HEK293 (cell line): ENCODE measurements around the gene MAGI2.

Experiments
- KLF16 ChIP-seq: fragments of 450-650 bp; formaldehyde crosslinking; IDR thresholded peaks from 2 replicates; pipeline ENCODE4 v1.5.1; 2017; ENCODE audit warnings: missing biosample characterization, missing genetic modification characterization
- MYNN ChIP-seq: fragments of 450-650 bp; formaldehyde crosslinking; IDR thresholded peaks from 2 replicates; pipeline ENCODE4 v1.5.1; 2016; ENCODE audit warnings: missing biosample characterization, missing genetic modification characterization, borderline replicate concordance
- ZEB2 ChIP-seq: fragments of 450-650 bp; formaldehyde crosslinking; IDR thresholded peaks from 2 replicates; pipeline ENCODE4 v1.5.1; 2016; ENCODE audit warnings: missing biosample characterization, missing genetic modification characterization
- TF ChIP-seq, protein P1 (sequence below): fragments of 450-650 bp; formaldehyde crosslinking; IDR thresholded peaks from 2 replicates; pipeline ENCODE4 v1.5.1; 2016; ENCODE audit warnings: missing biosample characterization, missing genetic modification characterization
- TF ChIP-seq, protein P2 (sequence below): fragments of 450-650 bp; formaldehyde crosslinking; IDR thresholded peaks from 2 replicates; pipeline ENCODE4 v1.5.1; 2016; ENCODE audit warnings: missing biosample characterization, missing genetic modification characterization
- TF ChIP-seq, protein P3 (sequence below): fragments of 450-650 bp; formaldehyde crosslinking; IDR thresholded peaks from 2 replicates; pipeline ENCODE4 v1.5.1; 2016; ENCODE audit warnings: missing biosample characterization, missing genetic modification characterization

DNA sequence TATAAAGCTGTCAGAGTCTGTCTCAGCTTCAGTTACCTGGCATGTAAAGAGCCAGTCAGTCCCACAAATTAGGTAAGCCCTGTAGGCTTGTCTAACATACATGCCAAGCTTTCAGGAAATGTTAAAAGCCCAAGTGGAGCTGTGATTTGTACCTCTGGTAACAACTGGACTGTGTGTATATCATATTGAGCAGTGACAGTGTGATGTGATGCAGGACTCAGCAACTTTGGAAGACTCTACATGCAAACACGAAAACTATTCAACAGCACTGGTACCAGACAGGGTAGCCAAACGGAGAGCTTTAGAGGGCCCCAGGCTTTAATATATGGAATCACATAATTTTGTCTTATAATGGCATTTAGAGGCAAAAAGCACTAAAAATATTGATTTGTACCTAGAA, 1066.9 kb downstream of the MAGI2 start:
- TF ChIP-seq, protein P1, sequence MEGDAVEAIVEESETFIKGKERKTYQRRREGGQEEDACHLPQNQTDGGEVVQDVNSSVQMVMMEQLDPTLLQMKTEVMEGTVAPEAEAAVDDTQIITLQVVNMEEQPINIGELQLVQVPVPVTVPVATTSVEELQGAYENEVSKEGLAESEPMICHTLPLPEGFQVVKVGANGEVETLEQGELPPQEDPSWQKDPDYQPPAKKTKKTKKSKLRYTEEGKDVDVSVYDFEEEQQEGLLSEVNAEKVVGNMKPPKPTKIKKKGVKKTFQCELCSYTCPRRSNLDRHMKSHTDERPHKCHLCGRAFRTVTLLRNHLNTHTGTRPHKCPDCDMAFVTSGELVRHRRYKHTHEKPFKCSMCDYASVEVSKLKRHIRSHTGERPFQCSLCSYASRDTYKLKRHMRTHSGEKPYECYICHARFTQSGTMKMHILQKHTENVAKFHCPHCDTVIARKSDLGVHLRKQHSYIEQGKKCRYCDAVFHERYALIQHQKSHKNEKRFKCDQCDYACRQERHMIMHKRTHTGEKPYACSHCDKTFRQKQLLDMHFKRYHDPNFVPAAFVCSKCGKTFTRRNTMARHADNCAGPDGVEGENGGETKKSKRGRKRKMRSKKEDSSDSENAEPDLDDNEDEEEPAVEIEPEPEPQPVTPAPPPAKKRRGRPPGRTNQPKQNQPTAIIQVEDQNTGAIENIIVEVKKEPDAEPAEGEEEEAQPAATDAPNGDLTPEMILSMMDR (tag by site-specific recombination) = no peak
- no peak for TF ChIP-seq MYNN
- TF ChIP-seq KLF16 (tag by site-specific recombination) = no peak
- TF ChIP-seq, protein P2, sequence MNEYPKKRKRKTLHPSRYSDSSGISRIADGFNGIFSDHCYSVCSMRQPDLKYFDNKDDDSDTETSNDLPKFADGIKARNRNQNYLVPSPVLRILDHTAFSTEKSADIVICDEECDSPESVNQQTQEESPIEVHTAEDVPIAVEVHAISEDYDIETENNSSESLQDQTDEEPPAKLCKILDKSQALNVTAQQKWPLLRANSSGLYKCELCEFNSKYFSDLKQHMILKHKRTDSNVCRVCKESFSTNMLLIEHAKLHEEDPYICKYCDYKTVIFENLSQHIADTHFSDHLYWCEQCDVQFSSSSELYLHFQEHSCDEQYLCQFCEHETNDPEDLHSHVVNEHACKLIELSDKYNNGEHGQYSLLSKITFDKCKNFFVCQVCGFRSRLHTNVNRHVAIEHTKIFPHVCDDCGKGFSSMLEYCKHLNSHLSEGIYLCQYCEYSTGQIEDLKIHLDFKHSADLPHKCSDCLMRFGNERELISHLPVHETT (tag by site-specific recombination) = no peak
- TF ChIP-seq ZEB2 (tag by site-specific recombination) = no peak
- TF ChIP-seq, protein P3, sequence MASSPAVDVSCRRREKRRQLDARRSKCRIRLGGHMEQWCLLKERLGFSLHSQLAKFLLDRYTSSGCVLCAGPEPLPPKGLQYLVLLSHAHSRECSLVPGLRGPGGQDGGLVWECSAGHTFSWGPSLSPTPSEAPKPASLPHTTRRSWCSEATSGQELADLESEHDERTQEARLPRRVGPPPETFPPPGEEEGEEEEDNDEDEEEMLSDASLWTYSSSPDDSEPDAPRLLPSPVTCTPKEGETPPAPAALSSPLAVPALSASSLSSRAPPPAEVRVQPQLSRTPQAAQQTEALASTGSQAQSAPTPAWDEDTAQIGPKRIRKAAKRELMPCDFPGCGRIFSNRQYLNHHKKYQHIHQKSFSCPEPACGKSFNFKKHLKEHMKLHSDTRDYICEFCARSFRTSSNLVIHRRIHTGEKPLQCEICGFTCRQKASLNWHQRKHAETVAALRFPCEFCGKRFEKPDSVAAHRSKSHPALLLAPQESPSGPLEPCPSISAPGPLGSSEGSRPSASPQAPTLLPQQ (tag by site-specific recombination) = no peak
